Right lobe of liver (tissue), 4 donors: ENCODE data around the gene PCGF2.

Source experiments
- POLR2A ChIP-seq: fragments of 450-650 bp; IDR thresholded peaks from one replicate; pipeline ENCODE4 v1.6.1; 2017; ENCODE audit warnings: antibody characterized with exemption, mild to moderate bottlenecking
- TF ChIP-seq, protein P1 (sequence below), 4 donors: fragments of 200-600 bp in 3 of 4; fragments of 450-650 bp in 1 of 4; IDR thresholded peaks; one replicate each; pipeline versions ENCODE4 v1.5.1 to v1.8.0; 2016 to 2022; ENCODE audit warnings: antibody characterized with exemption in 4 of 4, mild to moderate bottlenecking in 2 of 4
- donor health status: DM: no; HTN: no; CAD: no.
- donor health status: DM: no; HTN: no; CAD: no.
- donor health status: DM: no; HTN: yes; CAD: no.

- TF ChIP-seq, protein P1, sequence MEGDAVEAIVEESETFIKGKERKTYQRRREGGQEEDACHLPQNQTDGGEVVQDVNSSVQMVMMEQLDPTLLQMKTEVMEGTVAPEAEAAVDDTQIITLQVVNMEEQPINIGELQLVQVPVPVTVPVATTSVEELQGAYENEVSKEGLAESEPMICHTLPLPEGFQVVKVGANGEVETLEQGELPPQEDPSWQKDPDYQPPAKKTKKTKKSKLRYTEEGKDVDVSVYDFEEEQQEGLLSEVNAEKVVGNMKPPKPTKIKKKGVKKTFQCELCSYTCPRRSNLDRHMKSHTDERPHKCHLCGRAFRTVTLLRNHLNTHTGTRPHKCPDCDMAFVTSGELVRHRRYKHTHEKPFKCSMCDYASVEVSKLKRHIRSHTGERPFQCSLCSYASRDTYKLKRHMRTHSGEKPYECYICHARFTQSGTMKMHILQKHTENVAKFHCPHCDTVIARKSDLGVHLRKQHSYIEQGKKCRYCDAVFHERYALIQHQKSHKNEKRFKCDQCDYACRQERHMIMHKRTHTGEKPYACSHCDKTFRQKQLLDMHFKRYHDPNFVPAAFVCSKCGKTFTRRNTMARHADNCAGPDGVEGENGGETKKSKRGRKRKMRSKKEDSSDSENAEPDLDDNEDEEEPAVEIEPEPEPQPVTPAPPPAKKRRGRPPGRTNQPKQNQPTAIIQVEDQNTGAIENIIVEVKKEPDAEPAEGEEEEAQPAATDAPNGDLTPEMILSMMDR (IDR thresholded peaks at IDR 0.05) = no peak
- TF ChIP-seq POLR2A = no peak
Observed at GRCh38 chr17:38705803-38706504, 42.2 kb downstream of the PCGF2 start.
